GM18951 (cell line): ENCODE results near the gene MOCS1.

Experiments
- POLR2A ChIP-seq: IDR thresholded peaks from 4 replicates; pipeline ENCODE4 v1.6.1; 2011; ENCODE audit warnings: mild to moderate bottlenecking; ENCODE audit not compliant: insufficient read length, insufficient read depth; ENCODE audit errors: extremely low read depth
- in situ Hi-C: fragments of 300-500 bp; cut with MboI; formaldehyde crosslinking; loops from one replicate; pipeline ENCODE4 v1.12.0; 2022; ENCODE audit warnings: low sequenced_read_pairs, mixed read lengths, inconsistent platforms; ENCODE audit not compliant: unreplicated experiment

The MOCS1 gene

DNA sequence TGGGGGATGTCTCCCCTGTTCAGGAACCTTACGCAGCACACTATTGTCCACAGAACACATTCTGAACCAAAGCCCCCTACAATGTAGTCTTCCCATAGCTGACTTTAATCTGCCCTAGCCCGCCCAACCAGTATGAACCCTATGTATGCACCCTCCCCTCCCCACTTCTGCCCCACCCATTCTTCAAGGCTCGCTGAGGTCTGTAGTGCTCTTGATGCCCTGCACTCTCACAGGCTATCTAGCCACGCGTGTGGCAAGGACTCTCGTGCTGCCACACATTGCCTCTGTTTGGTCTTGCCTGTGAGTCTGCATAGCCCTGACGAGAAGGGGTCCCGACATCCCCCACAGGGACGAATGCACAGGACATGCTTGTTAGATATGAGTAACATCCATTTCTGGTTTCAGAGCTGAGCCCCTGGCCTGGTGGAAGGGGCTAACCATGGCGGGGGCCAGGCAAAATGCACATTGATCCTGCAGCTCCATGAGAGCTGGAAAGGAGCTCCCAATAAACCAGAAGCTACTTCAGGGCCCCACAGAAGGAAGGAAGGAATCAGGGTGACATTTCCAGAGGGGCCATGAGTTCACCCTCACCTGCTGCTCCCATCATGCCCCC, 22.6 kb downstream of the MOCS1 start:
- TF ChIP-seq POLR2A = no peak
- in situ Hi-C loops = no loop called here

DNA sequence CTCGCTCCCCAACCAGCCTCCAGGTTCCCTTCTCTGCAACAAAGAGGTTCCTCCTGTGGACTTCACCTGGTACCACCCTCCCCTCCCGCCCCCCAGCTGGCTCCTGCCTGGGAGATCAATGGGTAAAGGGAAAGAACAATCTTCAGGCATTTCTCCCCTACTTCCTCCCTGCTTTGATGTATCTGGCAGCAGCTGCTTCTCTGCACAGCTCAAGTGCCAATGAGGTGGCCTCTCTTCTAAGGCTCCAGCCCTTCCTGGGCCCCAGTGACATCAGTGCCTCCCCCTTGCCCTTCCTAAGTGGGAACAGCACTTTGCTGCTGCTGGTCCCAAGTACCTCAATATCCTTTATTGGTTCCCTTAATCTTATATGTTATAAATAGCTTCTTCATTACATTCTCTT, 23.5 kb downstream of the MOCS1 start:
- TF ChIP-seq POLR2A = no peak
- in situ Hi-C loops = no loop called here

DNA sequence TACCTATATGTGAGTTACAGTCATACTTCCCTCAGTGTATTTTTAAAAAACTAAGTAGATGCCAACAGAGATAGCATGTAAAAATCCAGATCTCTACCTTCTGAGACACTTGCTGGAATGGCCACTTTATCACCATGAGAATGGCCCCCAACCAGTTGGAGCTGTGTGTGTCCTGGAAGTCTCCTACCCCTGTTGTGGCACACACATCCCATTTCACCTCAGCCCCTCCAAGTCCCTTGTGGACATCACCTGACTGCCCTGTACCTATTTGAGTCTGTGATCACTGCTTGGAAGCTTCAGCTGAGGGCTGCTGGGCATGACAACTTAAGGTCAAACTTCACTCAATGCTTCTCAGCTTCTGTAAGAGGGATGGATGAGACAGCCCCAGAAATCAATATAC, 24.1 kb downstream of the MOCS1 start:
- in situ Hi-C loops = no loop called here
- TF ChIP-seq POLR2A = no peak

DNA sequence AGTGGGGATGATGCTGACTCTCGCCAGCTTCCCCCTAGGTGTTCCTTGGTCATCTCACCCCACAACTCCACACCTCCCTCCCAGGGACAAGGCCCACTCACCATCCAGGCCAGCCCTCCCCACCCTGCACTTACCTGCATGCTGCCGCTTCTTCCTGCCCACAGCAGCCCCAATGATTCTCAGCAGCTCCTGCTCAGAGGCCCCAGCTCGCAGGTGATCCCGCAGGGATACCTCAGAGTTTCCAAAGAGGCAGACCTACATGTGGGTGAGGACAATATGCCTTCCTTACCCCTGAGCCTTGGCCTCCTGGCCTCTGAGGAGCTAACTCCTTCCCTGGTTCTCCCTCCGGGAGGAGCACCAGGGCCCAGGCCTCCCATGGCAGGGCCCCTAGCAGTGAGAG, 24.6 kb downstream of the MOCS1 start:
- in situ Hi-C loops = no loop called here
- no peak for TF ChIP-seq POLR2A

DNA sequence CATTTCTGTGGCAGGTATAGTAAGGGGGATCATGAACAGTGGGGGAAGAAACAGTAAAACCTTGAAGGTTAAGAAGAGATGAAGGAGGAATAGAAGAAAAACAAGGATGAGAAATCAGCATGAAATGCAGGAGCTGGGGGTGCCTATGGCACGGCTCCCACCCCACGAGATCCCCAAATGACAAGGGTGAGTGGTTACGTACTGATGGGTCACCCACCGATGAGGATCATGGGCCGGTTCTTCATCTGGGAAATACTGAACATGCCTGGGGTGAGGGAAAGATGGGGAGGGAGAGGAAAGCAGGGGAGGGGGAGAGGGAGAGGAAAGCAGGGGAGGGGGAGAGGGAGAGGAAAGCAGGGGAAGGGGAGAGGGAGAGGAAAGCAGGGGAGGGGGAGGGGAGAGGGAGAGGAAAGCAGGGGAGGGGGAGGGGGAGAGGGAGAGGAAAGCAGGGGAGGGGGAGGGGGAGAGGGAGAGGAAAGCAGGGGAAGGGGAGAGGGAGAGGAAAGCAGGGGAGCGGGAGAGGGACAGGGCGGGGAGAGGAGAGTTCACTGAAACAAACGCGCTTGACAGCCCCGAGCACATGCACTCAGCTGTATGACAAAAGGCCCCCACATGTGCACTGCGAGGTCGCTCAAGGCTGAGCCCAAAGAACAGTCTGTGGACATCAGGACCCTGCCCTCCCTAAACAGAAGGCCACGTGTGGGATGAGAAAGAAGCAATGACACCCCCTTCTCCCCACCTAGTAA, 25.3 kb downstream of the MOCS1 start:
- TF ChIP-seq POLR2A = no peak
- in situ Hi-C loops = no loop called here

DNA sequence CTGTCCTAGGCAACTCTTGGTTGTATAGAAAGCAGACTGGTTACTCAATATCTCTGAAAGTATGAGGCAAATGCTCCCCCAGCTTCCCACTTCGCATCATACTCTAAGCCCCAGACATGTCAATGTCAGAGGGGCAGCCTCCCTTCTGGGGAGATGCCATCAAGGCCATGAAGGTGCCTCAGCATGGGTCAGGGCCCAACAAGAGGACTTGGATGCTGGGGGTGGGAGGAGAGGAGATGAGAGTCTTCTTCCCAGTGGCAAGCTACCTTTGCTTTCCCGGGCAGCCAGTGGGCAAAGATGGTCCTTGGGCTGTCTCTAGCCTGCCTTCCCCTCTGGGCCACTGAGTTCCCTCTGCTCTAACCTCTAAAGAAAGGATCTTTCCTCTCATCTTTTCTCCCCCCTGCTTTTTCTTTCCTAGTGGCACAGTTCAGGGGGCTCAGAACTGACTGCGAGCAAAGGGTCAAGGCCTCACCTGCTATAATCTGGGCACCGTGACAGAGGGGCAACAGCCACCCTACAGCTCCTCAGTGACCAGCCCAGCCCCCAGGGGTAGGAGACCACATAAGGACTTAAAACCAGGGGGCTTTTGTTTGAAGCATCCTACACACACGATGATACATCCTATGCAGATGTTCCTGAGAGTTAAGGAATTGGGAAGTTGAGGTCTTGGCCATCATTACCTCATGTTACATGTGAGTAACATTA, 26.2 kb downstream of the MOCS1 start:
- no peak for TF ChIP-seq POLR2A
- in situ Hi-C loops = no loop called here

DNA sequence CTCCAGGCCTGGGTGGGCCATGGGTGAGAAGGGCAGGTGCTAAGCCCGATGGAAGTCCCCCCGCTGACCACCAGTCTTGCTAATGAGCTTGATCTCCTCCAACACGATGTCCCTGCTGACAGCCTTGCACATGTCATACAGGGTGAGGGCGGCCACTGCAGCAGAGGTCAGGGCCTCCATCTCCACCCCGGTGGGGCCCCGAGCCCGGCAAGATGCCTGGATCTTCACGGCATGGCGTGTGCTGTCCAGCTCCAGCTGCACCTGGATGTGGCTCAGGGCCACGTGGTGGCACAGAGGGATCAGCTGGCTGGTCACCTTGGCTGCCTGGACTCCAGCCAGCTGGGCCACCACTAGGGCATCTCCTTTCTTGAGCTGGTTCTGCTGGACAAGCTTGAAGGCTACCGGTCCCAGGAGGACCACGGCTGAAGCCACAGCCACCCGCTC, 27.9 kb downstream of the MOCS1 start:
- in situ Hi-C loops = no loop called here

GRCh38 chr6:39905640-39905975, 28.7 kb downstream of the MOCS1 start:
- TF ChIP-seq POLR2A = no peak

More for the DNA sequence above, 27.9 kb downstream of the MOCS1 start:
- no peak for TF ChIP-seq POLR2A

DNA sequence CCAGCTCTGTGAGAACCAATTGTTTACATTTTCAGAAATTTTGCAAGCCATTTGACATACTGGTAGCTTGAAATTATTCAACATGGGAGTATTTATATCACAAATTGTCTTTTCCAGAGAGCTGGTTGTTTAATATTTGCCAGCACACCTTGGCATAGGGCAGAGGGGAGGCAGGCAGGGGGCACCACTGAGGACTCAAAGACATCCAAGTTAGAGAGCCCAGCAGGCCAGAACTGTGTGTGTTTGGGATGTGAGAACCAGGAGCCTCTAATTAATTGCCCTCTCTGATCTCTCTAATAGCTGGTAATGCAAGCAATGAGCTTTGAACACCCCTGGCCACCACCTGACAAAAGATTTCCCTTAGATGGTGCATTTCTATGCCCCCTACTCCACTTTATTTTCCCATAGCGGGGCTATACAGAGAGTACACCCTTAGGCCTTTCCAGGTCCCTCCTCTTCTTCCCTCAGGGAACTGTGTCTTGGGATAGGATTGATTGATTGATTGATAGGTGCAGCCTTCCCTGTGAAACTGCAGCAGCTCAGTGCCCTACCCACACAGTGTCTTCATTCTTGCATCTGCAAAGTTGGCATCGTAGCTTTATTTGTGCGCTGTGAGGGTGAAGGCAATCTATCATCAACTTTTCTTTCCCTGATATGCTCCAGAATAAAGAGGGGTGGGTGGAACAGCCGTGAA, 29.2 kb downstream of the MOCS1 start:
- in situ Hi-C loops = no loop called here
- no peak for TF ChIP-seq POLR2A

More at GRCh38 chr6:39905640-39905975, 28.7 kb downstream of the MOCS1 start:
- in situ Hi-C loops = no loop called here

- no peak for TF ChIP-seq POLR2A
- in situ Hi-C loops = no loop called here
Measured at GRCh38 chr6:39903656-39904055, 30.6 kb downstream of the MOCS1 start.

DNA sequence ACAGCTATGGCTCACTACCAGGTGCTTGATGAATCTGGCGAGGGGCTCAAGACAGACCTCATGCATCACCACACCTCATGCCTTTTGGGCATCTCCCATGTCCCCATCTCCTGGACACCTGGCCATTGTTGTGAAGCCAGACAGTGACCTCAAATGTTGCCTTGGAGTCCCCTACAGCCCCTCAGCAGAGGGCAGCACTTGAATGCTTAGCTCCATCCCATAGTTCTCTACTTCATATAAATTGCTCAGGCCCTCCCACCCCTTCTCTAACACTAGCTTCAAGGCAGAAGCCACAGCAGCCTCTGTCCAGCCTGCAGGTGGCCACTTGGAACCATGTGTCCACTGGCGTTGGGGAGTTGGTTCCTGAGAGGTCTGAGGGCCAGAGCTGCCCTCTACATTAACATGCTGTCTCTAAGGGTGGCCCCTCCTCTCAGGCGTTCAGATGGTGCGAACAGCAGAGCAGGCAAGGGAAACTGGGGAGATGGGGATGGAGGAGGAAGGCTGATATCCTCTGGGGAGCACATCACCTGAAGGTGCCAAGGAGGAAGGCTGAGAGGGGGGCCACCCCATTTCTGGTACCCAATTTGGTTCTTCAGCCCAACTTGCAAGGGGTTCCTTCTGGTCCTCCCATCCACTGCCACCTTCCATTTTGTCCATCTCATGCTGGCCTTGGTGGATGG, 31.3 kb downstream of the MOCS1 start:
- in situ Hi-C loops = no loop called here
- TF ChIP-seq POLR2A = no peak

DNA sequence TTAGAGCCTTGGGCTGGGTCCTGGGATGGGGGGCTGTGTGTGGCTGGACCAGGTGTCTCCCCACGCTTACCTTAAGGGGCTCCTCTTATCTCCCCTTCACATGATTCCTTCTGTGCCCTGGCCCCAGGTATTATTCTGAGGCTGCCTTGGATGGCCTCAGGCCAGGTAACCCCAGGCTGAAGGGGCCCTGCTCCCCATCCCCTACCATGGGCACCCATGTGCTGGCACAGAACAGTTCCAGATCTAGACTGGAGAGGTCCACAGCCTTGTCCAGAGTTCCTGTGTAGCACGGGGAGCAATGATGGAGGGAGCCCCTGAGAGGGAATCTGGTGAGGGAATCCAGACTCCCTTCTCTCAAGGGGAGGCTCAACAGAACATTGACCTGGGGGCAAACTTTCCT, 32.1 kb downstream of the MOCS1 start:
- in situ Hi-C loops = no loop called here
- no peak for TF ChIP-seq POLR2A

DNA sequence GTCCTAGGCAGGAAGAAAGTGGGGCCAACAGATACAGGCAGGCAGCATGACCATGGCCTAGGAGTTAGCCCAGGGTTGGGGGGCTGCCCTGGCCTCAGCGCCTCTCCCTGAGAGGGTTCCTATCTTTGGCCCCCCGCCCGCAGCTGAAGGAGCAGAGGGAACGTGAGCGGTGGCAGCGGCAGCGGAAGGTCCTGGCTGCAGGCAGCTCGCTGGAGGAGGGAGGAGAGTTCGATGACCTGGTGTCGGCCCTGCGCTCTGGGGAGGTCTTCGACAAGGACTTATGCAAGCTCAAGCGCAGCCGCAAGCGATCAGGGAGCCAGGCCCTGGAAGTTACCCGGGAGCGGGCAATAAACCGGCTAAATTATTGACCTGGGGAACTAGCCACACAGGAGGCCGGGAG, 32.6 kb downstream of the MOCS1 start:
- TF ChIP-seq POLR2A = no peak
- in situ Hi-C loops = no loop called here
